GM12892 (cell line): ENCODE data around the gene HES1.

Source experiments
- POLR2A ChIP-seq: IDR thresholded peaks from 2 replicates; pipeline ENCODE4 v1.6.1; 2011; ENCODE audit warnings: low read depth, low read length, control low read depth
- TAF1 ChIP-seq: IDR thresholded peaks from 2 replicates; pipeline ENCODE4 v1.6.1; 2011; ENCODE audit warnings: low read depth, mild to moderate bottlenecking, control low read depth, low read length, borderline replicate concordance

DNA sequence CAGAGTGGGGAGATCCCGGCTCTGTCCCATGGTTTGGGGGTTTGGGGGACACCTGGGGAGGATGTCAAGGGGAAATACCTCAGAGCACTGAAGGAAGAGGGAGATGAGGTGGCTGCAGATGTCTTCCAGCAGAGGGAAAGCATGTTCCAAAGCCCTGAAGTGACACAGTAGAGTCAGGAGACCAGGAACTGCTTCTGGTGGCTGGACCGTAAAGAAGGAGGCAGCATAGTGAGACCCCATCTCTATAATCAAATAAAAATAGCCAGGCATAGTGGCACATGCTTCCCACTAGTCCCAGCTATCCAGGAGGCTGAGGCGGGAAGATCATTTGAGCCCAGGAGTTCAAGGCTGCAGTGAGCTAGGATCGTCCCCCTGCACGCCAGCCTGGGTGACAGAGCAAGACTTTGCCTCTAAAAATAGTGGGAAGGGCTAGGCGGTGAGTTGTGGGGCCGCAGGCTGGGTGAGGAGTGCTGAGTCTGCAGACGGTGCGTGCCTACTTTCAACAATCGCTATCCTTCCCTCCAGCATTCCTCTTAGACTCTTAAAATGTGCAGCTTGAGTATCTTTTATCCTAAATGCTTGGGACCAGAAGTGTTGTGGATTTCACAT, 26.2 kb downstream of the HES1 start:
- TF ChIP-seq POLR2A (no peak), TAF1 (no peak)
